NCI-H1048 (cell line): ENCODE data around the gene TMEM191B.
"Not testable (repeated sequence)": the region's sequence is repeated elsewhere in the genome, so short reads cannot be mapped to it uniquely, and the experiment has no call there.

Experiments
- DNase-seq: peaks from one replicate; lab custom pipeline; 2025; lab: John Stamatoyannopoulos, UW

The TMEM191B gene

GRCh38 chr22:18558516-18558915, 30.9 kb downstream of the TMEM191B start:
- DNase-seq = not testable (repeated sequence)

DNA sequence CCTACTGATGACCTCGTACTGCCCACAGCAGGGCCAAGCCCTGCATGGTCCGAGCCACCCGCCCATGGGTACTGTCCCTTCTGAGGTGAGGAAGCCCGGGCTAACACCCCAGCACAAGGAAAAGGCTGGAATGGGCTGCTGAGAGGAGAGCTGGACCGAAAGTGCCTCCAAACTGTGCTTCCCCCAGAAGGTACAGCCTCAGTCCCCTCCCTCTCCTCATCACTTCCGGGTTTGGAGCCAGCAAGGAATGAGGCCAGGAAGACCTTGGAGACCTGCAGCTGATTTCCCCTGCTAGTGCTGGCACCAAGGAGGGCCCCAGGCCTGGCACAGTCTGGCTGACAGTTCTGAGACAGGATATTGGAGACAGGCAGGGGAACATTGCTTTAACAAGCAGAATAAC, 31.3 kb downstream of the TMEM191B start:
- not testable (repeated sequence) for DNase-seq

- DNase-seq = not testable (repeated sequence)
These were observed 32.7 kb downstream of the TMEM191B start for GRCh38 chr22:18560099-18560974.

GRCh38 chr22:18570509-18571246, 43.1 kb downstream of the TMEM191B start:
- DNase-seq = not testable (repeated sequence)

DNA sequence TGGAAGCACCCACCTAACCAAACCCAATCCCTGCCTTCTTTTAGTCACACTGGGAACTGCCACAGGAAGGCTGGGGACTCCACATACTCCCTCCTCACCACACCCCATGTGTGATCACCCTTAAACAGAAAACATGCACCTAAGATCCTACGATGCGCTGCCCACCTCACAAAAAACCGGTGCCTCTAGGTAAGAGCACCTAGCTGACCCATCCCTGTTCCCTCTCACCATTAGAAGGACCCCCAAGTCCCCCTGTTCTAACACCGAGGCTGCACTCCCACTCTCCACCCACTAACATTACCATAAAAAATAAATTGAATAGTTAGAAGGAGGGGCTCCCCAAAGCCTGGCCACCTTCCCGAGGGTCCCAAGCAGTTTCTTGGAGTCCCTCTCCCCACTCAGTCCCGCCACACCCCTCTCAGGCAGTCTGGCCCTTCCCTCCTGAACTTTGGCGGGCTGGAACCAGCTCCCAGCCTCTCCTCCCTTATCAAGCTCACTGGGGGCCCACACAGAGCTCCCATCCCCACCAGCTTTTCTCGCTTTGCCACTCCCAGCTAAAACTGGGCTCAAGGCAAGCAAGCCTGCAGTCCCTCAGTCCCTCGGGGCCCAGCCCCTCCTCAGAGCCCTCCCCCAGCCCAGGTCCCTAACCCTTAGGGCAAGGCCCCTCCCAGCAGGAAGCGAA, 46.0 kb downstream of the TMEM191B start:
- DNase-seq = not testable (repeated sequence)

GRCh38 chr22:18574555-18574954, 47.0 kb downstream of the TMEM191B start:
- DNase-seq = not testable (repeated sequence)

- not testable (repeated sequence) for DNase-seq
These were observed 48.1 kb downstream of the TMEM191B start for GRCh38 chr22:18575686-18576085.

GRCh38 chr22:18577090-18577818, 49.7 kb downstream of the TMEM191B start:
- not testable (repeated sequence) for DNase-seq

DNA sequence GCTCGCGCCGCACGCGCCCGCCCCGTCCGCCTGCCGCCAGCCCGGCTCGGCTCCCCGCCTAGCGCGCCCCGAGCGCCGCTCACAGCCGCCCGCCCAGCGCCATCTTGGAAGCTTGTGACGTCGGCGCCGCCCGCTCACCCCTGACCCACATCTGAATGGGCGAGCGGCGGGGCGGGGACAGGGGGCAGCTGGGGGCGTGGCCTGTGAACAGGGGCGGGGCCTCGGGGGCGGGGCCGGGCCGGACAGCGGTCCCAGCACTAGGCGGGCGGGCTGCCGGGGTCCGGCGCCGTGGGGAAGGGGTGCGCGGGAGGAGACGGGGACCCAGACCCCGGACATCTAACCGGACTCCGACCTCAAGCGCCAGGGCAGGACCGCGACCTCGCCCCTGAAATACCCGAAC, 50.2 kb downstream of the TMEM191B start:
- DNase-seq = not testable (repeated sequence)
